NCI-H2107 treated with DMSO at 0.1 percent for 48 hours (cell line): Measurements from ENCODE around the gene POLR2B.

Experiments used
- DNase-seq: peaks from one replicate; lab custom pipeline; 2025; ENCODE audit not compliant: unreplicated experiment; lab: John Stamatoyannopoulos, UW

POLR2B gene

GRCh38 chr4:57078685-57079521, 100.2 kb downstream of the POLR2B start:
- DNase-seq: peak; percentile 1
